ENCODE measurements around the gene KANK4.

Gene KANK4

DNA sequence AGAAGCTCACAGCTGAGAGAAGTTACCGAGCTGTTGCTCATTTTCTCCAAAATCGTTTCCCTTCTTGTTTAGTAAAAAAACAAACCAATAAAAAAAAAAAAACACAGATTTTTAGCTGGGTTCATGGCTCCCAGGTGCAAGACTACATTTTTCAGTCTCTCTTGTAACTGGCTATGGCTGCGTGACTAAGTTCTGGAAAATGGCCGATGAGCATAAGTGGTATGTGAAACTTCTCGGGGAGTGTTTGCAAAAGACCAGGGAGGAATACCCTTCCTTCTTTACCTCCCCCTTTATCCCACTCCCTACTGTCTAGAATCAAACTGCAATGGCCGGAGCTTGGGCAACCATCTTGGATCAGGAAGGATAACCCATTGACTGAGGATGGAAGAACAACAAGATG, 38.7 kb upstream of the KANK4 start:
- WGBS, 2 donors (ENCODE audit: extremely low coverage in 2 of 2, insufficient read length in 2 of 2, insufficient replicate concordance in 1 of 2), result no CpG with 5 or more reads among the region's 6 CpGs

DNA sequence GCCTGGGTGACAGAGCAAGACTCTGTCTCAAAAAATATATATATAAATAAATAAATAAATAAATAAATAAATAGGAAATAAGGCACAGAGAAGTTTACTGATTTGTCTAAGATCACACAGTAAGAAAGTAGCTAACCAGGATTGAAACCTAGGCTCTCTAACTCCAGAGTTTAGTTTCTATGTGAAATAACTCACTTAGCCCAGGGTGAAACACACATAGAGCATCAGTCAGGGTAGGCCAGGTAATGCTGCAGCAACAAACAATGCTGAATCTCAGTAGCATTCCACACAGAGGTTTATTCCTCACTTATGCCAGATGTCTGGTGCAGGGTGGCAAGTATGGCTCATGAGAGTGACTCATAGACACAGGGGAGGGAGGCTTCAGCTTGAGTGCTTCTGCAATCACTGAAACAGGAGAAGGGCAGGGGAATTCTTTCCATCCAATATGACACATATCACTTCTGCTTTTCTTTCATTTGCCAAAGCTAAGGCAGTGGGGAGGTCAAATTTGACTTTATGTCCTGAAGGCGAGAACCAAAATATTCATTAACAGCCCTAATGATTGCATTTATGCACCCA, 37.1 kb upstream of the KANK4 start:
- H2BK120ac ChIP-seq (ENCODE audit: low read depth, low read length), result no peak overlapping the region
- no peak overlapping the region for H4K91ac ChIP-seq (ENCODE audit: low read depth, low read length, poor library complexity)
- H3K27ac ChIP-seq (replicated peaks; ENCODE audit: low read length), result no peak overlapping the region
- no peak for DNase-seq (ENCODE audit: low spot score)
- H3K4me1 ChIP-seq (ENCODE audit: control insufficient read depth in 2 of 2, insufficient read depth in 1 of 2, low read depth in 1 of 2, low read length in 2 of 2), result no peaks in the 10 kb centered on the region
- H3K27me3 ChIP-seq (ENCODE audit: control insufficient read depth in 3 of 3, insufficient read depth in 3 of 3, low read depth in 1 of 3, low read length in 3 of 3), result no peaks in the 10 kb centered on the region
- H3K36me3 ChIP-seq (replicated peaks in 1 of 2; ENCODE audit: control insufficient read depth in 2 of 2, insufficient read depth in 2 of 2, low read length in 2 of 2), result no peaks in the 10 kb centered on the region
- no peak overlapping the region for H3K4me2 ChIP-seq (ENCODE audit: insufficient read depth, low read length, poor library complexity, severe bottlenecking)
- no peak overlapping the region for H2BK12ac ChIP-seq (ENCODE audit: low read length)
- no peak overlapping the region for H2BK15ac ChIP-seq (ENCODE audit: low read length)
- no peak overlapping the region for H3K23ac ChIP-seq (ENCODE audit: low read depth, low read length, poor library complexity)
- no peak overlapping the region for H3K4me3 ChIP-seq (ENCODE audit: low read length in 2 of 2)
- no CpG with 5 or more reads among the region's 1 CpG for WGBS, 2 donors (ENCODE audit: extremely low coverage in 2 of 2, insufficient read length in 2 of 2, insufficient replicate concordance in 1 of 2)
- H3K79me1 ChIP-seq (ENCODE audit: low read depth, low read length), result no peaks in the 10 kb centered on the region
- no peaks in the 10 kb centered on the region for H3K9me3 ChIP-seq (replicated peaks in 1 of 2; ENCODE audit: control insufficient read depth in 2 of 2, insufficient read depth in 1 of 2, low read depth in 1 of 2, low read length in 2 of 2)
- no peak overlapping the region for H3K18ac ChIP-seq (ENCODE audit: low read length)
- H2AK5ac ChIP-seq (ENCODE audit: low read depth, low read length), result no peak overlapping the region
- H3K9ac ChIP-seq (ENCODE audit: low read depth, low read length, poor library complexity), result no peak overlapping the region
- H3K14ac ChIP-seq (ENCODE audit: low read length), result no peak overlapping the region
- no peak overlapping the region for H2BK5ac ChIP-seq (ENCODE audit: low read length)
- no peak overlapping the region for H2AFZ ChIP-seq (ENCODE audit: low read length)
- no peak overlapping the region for H3K4ac ChIP-seq (ENCODE audit: low read length)
- H4K8ac ChIP-seq (ENCODE audit: low read depth, low read length), result no peak overlapping the region

More for the DNA sequence above, 38.7 kb upstream of the KANK4 start:
- Histone ChIP-seq H3K4me3 (ENCODE audit: low read length in 2 of 2) (no peak overlapping the region), H3K4me1 (ENCODE audit: control insufficient read depth in 2 of 2, insufficient read depth in 1 of 2, low read depth in 1 of 2, low read length in 2 of 2) (no peaks in the 10 kb centered on the region), H3K9me3 (replicated peaks in 1 of 2; ENCODE audit: control insufficient read depth in 2 of 2, insufficient read depth in 1 of 2, low read depth in 1 of 2, low read length in 2 of 2) (no peaks in the 10 kb centered on the region), H2BK120ac (ENCODE audit: low read depth, low read length) (no peak overlapping the region), H3K27me3 (ENCODE audit: control insufficient read depth in 3 of 3, insufficient read depth in 3 of 3, low read depth in 1 of 3, low read length in 3 of 3) (no peaks in the 10 kb centered on the region), H2BK15ac (ENCODE audit: low read length) (no peak overlapping the region), H4K91ac (ENCODE audit: low read depth, low read length, poor library complexity) (no peak overlapping the region), H3K36me3 (replicated peaks in 1 of 2; ENCODE audit: control insufficient read depth in 2 of 2, insufficient read depth in 2 of 2, low read length in 2 of 2) (no peaks in the 10 kb centered on the region), H3K14ac (ENCODE audit: low read length) (no peak overlapping the region), H3K27ac (replicated peaks; ENCODE audit: low read length) (no peak overlapping the region), H3K4me2 (ENCODE audit: insufficient read depth, low read length, poor library complexity, severe bottlenecking) (no peak overlapping the region), H2AFZ (ENCODE audit: low read length) (no peak overlapping the region), H3K9ac (ENCODE audit: low read depth, low read length, poor library complexity) (no peak overlapping the region), H2BK5ac (ENCODE audit: low read length) (no peak overlapping the region), H3K23ac (ENCODE audit: low read depth, low read length, poor library complexity) (no peak overlapping the region), H3K4ac (ENCODE audit: low read length) (no peak overlapping the region), H2BK12ac (ENCODE audit: low read length) (no peak overlapping the region), H3K79me1 (ENCODE audit: low read depth, low read length) (no peaks in the 10 kb centered on the region), H2AK5ac (ENCODE audit: low read depth, low read length) (no peak overlapping the region), H4K8ac (ENCODE audit: low read depth, low read length) (no peak overlapping the region), H3K18ac (ENCODE audit: low read length) (no peak overlapping the region)
- no peak for DNase-seq (ENCODE audit: low spot score)

DNA sequence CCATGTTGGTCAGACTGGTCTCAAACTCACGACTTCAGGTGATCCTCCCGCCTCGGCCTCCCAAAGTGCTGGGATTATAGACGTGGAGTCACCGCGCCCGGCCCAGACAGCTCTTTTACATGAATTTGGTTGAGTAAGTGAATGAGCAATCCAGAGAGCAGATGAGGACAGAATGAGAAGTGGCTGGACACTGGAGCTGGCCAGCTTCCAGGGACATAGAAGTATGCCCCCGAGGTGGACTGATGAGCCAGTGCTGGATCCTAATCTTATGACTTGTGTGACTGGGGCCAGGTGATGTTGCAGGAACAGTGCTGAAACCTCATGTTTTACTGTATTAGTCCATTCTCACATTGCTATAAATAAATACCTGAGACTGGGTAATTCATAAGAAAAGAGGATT, 35.9 kb upstream of the KANK4 start:
- no peaks in the 10 kb centered on the region for H3K79me1 ChIP-seq (ENCODE audit: low read depth, low read length)
- H3K4me3 ChIP-seq (ENCODE audit: low read length in 2 of 2), result no peak overlapping the region
- H3K9me3 ChIP-seq (replicated peaks in 1 of 2; ENCODE audit: control insufficient read depth in 2 of 2, insufficient read depth in 1 of 2, low read depth in 1 of 2, low read length in 2 of 2), result no peaks in the 10 kb centered on the region
- no peak overlapping the region for H2AK5ac ChIP-seq (ENCODE audit: low read depth, low read length)
- no peak overlapping the region for H4K8ac ChIP-seq (ENCODE audit: low read depth, low read length)
- no peak overlapping the region for H2BK15ac ChIP-seq (ENCODE audit: low read length)
- no peak overlapping the region for H2BK5ac ChIP-seq (ENCODE audit: low read length)
- no peak overlapping the region for H3K9ac ChIP-seq (ENCODE audit: low read depth, low read length, poor library complexity)
- no peak overlapping the region for H3K4me2 ChIP-seq (ENCODE audit: insufficient read depth, low read length, poor library complexity, severe bottlenecking)
- WGBS, 2 donors (ENCODE audit: extremely low coverage in 2 of 2, insufficient read length in 2 of 2, insufficient replicate concordance in 1 of 2), result no CpG with 5 or more reads among the region's 8 CpGs
- no peaks in the 10 kb centered on the region for H3K4me1 ChIP-seq (ENCODE audit: control insufficient read depth in 2 of 2, insufficient read depth in 1 of 2, low read depth in 1 of 2, low read length in 2 of 2)
- H4K91ac ChIP-seq (ENCODE audit: low read depth, low read length, poor library complexity), result no peak overlapping the region
- H2BK120ac ChIP-seq (ENCODE audit: low read depth, low read length), result no peak overlapping the region
- no peak overlapping the region for H2AFZ ChIP-seq (ENCODE audit: low read length)
- no peak overlapping the region for H3K18ac ChIP-seq (ENCODE audit: low read length)
- H3K23ac ChIP-seq (ENCODE audit: low read depth, low read length, poor library complexity), result no peak overlapping the region
- no peaks in the 10 kb centered on the region for H3K27me3 ChIP-seq (ENCODE audit: control insufficient read depth in 3 of 3, insufficient read depth in 3 of 3, low read depth in 1 of 3, low read length in 3 of 3)
- no peaks in the 10 kb centered on the region for H3K36me3 ChIP-seq (replicated peaks in 1 of 2; ENCODE audit: control insufficient read depth in 2 of 2, insufficient read depth in 2 of 2, low read length in 2 of 2)
- no peak overlapping the region for H2BK12ac ChIP-seq (ENCODE audit: low read length)
- DNase-seq (ENCODE audit: low spot score), result no peak
- no peak overlapping the region for H3K4ac ChIP-seq (ENCODE audit: low read length)
- no peak overlapping the region for H3K14ac ChIP-seq (ENCODE audit: low read length)
- H3K27ac ChIP-seq (replicated peaks; ENCODE audit: low read length), result no peak overlapping the region

GRCh38 chr1:62353853-62354252, 34.6 kb upstream of the KANK4 start:
- Histone ChIP-seq H3K14ac (ENCODE audit: low read length) (no peak overlapping the region), H2BK120ac (ENCODE audit: low read depth, low read length) (no peak overlapping the region), H2AK5ac (ENCODE audit: low read depth, low read length) (no peak overlapping the region), H3K18ac (ENCODE audit: low read length) (no peak overlapping the region), H3K36me3 (replicated peaks in 1 of 2; ENCODE audit: control insufficient read depth in 2 of 2, insufficient read depth in 2 of 2, low read length in 2 of 2) (no peaks in the 10 kb centered on the region), H4K91ac (ENCODE audit: low read depth, low read length, poor library complexity) (no peak overlapping the region), H3K27ac (replicated peaks; ENCODE audit: low read length) (no peak overlapping the region), H2BK15ac (ENCODE audit: low read length) (no peak overlapping the region), H3K4me1 (ENCODE audit: control insufficient read depth in 2 of 2, insufficient read depth in 1 of 2, low read depth in 1 of 2, low read length in 2 of 2) (no peaks in the 10 kb centered on the region), H2AFZ (ENCODE audit: low read length) (no peak overlapping the region), H2BK12ac (ENCODE audit: low read length) (no peak overlapping the region), H3K27me3 (ENCODE audit: control insufficient read depth in 3 of 3, insufficient read depth in 3 of 3, low read depth in 1 of 3, low read length in 3 of 3) (no peaks in the 10 kb centered on the region), H4K8ac (ENCODE audit: low read depth, low read length) (no peak overlapping the region), H3K4ac (ENCODE audit: low read length) (no peak overlapping the region), H3K9me3 (replicated peaks in 1 of 2; ENCODE audit: control insufficient read depth in 2 of 2, insufficient read depth in 1 of 2, low read depth in 1 of 2, low read length in 2 of 2) (no peaks in the 10 kb centered on the region), H3K4me2 (ENCODE audit: insufficient read depth, low read length, poor library complexity, severe bottlenecking) (no peak overlapping the region), H3K4me3 (ENCODE audit: low read length in 2 of 2) (no peak overlapping the region), H3K9ac (ENCODE audit: low read depth, low read length, poor library complexity) (no peak overlapping the region), H3K23ac (ENCODE audit: low read depth, low read length, poor library complexity) (no peak overlapping the region), H3K79me1 (ENCODE audit: low read depth, low read length) (no peaks in the 10 kb centered on the region), H2BK5ac (ENCODE audit: low read length) (no peak overlapping the region)
- no CpG with 5 or more reads among the region's 3 CpGs for WGBS, 2 donors (ENCODE audit: extremely low coverage in 2 of 2, insufficient read length in 2 of 2, insufficient replicate concordance in 1 of 2)
- DNase-seq (ENCODE audit: low spot score), result no peak
